ENCODE measurements around the gene GOLGA7B.

The GOLGA7B gene

DNA sequence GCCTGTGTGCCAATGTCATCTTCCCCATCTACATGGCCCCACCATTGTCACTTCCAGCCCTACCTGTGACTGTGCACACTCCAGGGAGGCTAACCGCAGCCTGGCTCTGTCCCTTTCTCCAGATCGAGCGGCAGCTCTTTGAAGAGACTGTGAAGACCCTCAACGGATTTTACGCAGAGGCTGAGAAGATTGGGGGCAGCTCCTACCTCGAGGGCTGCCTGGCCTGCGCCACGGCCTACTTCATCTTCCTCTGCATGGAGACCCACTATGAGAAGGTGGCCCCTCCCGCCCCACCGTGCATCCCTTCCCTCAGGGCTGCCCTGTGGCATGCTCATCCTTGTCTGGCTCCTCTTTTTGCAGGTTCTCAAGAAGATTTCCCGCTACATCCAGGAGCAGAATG is 14.2 kb downstream of the GOLGA7B start:
- DNase-seq (ENCODE audit: low read depth in 1 of 2, low spot score in 1 of 2), result no peak
- no peak for TF ChIP-seq JUND (IDR thresholded peaks at IDR 0.05; ENCODE audit: low read depth)
- in situ Hi-C loops (cut with HindIII; ENCODE audit: low pct_unique_long_range_greater_than_20kb, low sequenced_read_pairs), result no loop called here

DNA sequence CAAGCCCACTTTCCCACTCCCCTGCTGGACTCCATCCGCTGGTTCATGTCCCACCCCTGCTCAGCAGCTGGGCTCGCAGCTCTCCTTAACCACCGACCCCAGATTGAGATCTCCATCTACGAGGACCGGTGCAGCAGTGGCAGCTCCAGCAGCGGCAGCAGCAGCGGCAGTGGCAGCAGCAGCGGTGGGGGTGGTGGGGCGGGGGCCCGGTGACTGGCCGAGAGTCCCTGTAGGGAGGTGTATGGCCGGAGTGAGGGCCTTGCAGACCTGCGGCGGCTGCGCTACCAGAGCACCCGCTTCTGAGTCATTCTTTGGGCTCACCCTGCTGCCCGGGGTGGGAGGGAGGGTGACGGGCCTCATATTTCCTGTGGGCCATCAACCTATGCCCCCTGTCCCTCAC is 15.8 kb downstream of the GOLGA7B start:
- no peak for DNase-seq (ENCODE audit: low read depth in 1 of 2, low spot score in 1 of 2)
- in situ Hi-C loops (cut with HindIII; ENCODE audit: low pct_unique_long_range_greater_than_20kb, low sequenced_read_pairs), result no loop called here
- TF ChIP-seq JUND (IDR thresholded peaks at IDR 0.05; ENCODE audit: low read depth), result no peak

DNA sequence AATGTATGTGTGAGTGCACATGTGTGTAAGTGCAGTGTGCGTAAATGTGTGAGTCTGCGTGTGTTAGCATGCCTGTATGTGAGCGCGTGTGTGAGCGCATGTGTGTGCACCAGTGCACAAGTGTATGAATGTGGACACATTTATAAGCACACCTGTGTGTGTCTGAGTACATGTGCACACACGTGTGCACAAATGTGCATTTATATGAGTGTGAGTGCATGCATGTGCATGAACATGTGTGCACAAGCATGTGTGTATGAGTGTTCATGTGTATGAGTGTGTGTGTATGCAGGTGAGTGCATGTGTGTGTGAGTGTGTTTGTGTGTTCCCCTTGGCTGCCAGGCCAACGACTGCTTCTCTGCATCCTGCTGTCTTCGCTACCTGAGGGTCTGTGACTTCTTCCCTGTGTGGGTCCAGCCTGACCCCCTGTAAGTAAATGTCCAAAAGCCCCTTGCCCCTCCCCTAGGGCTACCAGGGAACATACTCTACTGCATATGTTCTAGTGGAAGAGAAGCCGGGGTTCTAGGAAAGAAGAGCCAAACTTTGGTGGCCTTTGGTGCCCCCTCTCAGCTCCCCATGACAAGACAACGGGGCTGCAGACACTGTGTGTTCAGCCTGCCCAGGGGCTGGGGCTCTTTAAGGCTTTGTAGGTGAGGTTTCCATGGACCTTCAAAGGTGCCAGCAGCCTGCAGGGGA is 17.0 kb downstream of the GOLGA7B start:
- TF ChIP-seq JUND (IDR thresholded peaks at IDR 0.05; ENCODE audit: low read depth), result no peak
- in situ Hi-C loops (cut with HindIII; ENCODE audit: low pct_unique_long_range_greater_than_20kb, low sequenced_read_pairs), result no loop called here
- no peak for DNase-seq (ENCODE audit: low read depth in 1 of 2, low spot score in 1 of 2)

DNA sequence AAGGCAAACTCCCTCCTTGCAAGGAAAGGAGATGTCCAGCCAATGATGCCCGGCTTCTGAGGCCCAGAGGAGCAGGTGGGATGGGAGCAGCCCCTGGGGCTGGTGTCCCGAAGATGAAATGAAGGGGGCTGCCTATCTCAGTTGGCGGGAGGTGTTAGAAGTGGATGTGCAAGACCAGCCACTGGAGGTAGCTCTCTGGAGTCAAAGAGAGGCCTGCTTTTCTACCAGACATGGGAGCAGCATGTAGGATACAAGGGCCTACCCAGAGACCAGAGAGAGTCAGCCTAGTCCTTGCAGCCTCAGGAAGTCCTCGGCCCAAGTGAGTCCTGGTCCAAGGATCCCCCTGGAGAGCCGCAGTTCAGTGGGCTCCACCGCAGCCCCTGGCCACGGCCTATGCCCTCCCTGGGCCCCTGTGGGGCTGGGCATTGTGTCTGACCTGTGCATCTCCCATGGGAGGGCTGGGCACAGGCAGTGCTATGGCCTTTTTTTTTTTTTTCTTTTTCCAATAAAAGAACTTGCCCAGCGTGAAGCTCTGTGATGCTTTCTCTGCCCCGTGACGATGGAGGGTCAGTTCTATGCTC is 17.7 kb downstream of the GOLGA7B start:
- in situ Hi-C loops (cut with HindIII; ENCODE audit: low pct_unique_long_range_greater_than_20kb, low sequenced_read_pairs), result no loop called here
- no peak for TF ChIP-seq JUND (IDR thresholded peaks at IDR 0.05; ENCODE audit: low read depth)
- DNase-seq (ENCODE audit: low read depth in 1 of 2, low spot score in 1 of 2), result no peak

DNA sequence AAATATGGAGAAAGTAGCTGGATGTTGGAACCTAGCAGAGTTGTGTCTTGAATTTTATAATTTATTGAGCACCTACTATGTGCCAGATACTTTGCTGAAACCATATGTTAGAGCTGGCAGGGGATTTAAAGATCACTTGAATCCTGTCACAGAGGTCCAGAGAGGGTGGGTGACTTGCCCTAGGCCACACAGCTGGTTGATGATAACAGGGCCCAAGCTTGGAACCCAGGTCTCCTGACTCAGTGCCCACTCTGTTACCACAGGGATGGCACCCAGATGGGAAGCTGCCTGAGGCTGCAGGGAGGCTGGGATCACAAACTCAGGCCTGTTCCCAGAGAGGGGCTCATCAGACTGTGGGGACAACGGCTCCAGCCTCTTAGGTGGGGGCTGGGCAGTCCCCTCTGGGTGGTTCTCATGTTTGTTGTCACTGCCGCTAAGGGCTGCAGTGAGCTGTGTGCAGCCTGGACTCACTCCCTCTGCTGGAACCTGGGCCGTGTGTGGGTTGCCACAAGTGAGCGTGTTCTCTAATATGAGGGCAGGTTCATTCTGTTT is 18.6 kb downstream of the GOLGA7B start:
- TF ChIP-seq JUND (IDR thresholded peaks at IDR 0.05; ENCODE audit: low read depth), result no peak
- DNase-seq (ENCODE audit: low read depth in 1 of 2, low spot score in 1 of 2), result peak in 1 of 2 experiments; percentile 40
- in situ Hi-C loops (cut with HindIII; ENCODE audit: low pct_unique_long_range_greater_than_20kb, low sequenced_read_pairs), result no loop called here

DNA sequence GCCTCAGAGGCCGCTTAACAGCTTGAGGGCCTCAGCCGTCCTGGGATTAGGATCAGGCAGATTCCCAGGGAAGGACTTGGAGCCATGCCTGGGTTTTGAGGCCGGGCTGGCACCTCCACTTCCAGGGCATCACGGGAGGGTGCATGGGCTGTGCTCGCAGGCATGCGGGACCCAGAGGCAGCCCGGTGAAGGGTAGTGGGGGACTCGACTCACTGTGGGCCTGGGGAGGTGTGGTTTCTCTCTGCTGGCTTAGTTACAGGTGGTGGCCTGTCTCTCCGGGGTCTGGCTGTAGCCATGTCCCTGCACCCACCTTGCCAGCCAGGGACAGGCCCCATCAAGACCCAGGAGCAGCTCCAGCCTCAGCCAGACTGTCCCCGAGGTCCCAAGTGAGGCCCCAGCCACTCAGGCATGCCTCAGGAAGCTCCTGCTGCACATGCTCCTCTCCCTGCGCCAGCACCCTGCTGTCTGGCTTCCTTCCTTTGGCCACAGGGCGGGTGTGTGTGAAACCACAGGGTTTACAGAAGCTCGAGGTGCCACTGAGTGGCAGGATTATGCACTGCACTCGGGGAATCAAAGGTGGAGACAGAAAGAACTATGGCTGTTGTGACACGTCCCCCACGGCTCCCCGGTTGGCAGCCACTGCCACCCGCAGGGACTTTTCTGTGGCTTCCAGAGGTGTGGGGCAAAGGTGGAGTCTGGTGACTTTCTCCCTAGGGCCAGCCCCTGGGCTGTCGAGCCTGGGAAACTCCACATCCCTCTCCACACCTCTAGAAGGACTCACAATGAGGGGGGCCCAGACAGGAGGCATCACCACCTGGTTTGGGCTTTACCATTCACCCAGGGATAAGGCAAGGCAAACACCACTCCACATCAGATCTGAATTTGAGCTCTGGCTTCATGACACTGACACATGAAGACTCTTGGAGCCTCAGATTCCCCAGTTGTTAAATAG is 19.7 kb downstream of the GOLGA7B start:
- peak; percentile 96 to 98 for DNase-seq (ENCODE audit: low read depth in 1 of 2, low spot score in 1 of 2)
- in situ Hi-C loops (cut with HindIII; ENCODE audit: low pct_unique_long_range_greater_than_20kb, low sequenced_read_pairs), result no loop called here
- no peak for TF ChIP-seq JUND (IDR thresholded peaks at IDR 0.05; ENCODE audit: low read depth)

DNA sequence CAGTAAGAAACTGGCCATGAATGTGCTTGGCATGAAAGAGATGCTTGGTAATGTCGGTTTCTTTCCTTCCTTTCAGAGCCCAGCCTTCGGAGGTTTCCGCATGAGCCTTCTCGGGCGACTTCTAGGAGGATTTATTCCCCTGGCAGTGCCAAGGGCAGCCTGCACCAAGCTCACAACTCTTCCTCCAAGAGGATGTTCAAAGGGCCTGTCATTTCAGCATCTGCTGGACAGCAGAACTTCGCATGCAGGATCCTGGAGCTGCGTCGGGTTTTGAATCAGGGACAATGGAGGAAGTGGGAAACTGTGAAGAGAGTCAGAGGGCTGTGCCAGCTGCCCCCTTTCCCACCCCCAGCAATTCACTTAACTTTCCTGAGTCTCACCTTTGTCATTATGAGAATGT is 21.3 kb downstream of the GOLGA7B start:
- in situ Hi-C loops (cut with HindIII; ENCODE audit: low pct_unique_long_range_greater_than_20kb, low sequenced_read_pairs), result no loop called here
- DNase-seq (ENCODE audit: low read depth in 1 of 2, low spot score in 1 of 2), result no peak
- TF ChIP-seq JUND (IDR thresholded peaks at IDR 0.05; ENCODE audit: low read depth), result no peak

DNA sequence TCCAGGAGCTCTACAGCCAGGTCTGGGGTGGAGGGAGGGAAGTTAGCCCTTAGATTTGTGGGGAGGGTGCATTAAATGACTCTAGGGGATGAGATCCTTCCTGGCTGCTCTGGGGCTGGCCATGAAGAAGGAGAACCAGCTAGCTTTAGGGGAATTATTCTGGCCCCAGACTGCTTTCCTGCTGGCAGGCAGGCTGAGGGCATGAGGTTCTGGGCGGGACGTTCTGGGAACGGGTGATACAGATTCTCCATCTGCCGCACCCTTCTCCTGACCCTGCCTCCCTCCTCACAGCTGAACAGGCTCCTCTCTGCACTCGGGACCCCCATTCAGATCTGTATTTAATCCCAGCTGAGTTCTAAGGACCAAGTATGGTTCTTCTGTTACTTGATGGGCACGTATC is 23.9 kb downstream of the GOLGA7B start:
- in situ Hi-C loops (cut with HindIII; ENCODE audit: low pct_unique_long_range_greater_than_20kb, low sequenced_read_pairs), result no loop called here
- DNase-seq (ENCODE audit: low read depth in 1 of 2, low spot score in 1 of 2), result no peak
- TF ChIP-seq JUND (IDR thresholded peaks at IDR 0.05; ENCODE audit: low read depth), result no peak

DNA sequence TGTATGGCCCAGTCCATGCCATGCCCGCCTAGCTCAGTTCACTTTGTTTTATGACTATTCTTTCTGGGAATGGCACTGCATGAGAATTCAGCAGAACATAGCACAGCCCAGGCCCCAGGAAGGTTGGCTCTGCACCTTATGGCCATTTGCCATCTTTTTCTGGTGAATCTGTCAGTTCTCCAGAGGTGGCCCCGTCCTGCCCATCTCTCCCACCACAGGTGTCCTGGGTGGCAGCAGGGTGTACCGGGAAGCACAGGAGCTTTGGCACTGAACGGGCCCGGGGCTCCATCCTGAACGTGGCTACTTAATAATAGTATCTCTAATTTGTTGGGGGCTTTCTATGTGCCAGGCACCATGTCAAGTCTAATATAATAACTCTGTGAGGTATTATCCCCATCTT is 24.7 kb downstream of the GOLGA7B start:
- no peak for DNase-seq (ENCODE audit: low read depth in 1 of 2, low spot score in 1 of 2)
- TF ChIP-seq JUND (IDR thresholded peaks at IDR 0.05; ENCODE audit: low read depth), result no peak
- in situ Hi-C loops (cut with HindIII; ENCODE audit: low pct_unique_long_range_greater_than_20kb, low sequenced_read_pairs), result no loop called here

DNA sequence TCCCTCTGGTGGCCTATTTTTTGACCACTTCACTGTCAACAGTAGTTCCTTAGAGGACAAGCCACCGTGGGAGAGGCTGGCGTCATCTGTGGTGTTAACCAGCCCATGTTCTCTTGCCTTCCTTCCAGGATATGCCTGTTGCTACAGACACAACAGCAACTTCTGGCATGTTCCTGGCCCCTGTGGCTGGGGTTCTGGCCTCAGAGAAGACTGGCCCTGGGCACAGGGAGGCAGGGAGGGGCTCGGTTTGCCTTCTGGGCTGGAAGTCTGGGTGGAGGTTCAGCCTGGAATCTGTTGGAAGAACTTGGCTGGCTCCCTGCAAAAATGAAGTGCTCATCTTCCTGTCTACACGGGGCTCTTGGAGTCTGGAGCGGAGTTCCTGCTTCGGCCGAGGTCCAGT is 25.7 kb downstream of the GOLGA7B start:
- in situ Hi-C loops (cut with HindIII; ENCODE audit: low pct_unique_long_range_greater_than_20kb, low sequenced_read_pairs), result no loop called here
- no peak for DNase-seq (ENCODE audit: low read depth in 1 of 2, low spot score in 1 of 2)
- TF ChIP-seq JUND (IDR thresholded peaks at IDR 0.05; ENCODE audit: low read depth), result no peak

DNA sequence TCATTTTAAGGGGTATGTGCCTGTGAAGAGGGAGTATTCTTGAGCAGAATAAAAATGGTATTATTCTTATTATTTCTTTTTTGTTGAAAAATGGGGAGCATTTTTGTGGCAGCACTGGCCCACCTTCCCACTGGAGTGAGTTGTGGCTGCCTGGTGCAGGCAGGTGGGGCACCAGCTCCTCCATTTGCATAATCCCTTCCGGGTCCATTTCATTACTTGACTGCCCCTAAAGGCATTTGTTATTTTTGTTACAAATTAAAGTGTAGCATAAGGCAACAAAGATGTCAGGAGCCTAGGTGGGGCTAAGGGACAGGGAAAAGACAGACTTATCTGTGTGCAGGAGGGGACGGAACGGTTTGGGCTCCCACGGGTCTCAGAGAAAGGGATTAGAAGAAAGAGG is 26.8 kb downstream of the GOLGA7B start:
- in situ Hi-C loops (cut with HindIII; ENCODE audit: low pct_unique_long_range_greater_than_20kb, low sequenced_read_pairs), result no loop called here
- TF ChIP-seq JUND (IDR thresholded peaks at IDR 0.05; ENCODE audit: low read depth), result no peak
- no peak for DNase-seq (ENCODE audit: low read depth in 1 of 2, low spot score in 1 of 2)

DNA sequence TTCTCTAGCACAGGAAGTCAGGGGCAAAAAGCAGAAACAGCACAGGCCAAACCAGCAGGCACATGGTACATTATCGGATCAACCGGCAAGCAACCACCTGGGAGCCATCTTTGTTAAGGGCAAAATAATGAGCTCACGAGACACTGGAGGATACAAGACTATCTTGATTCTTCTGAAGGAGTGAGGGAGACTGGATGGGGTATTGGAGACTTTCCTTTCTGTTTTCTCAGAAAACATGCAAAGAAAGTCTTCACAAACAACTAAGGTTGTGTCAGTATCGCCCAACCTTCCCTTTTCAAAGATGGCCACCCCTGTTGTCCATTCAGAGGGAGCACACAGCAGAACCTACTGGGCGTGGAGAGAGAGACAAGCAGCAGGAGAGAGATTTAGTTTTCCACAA is 29.6 kb downstream of the GOLGA7B start:
- no peak for DNase-seq (ENCODE audit: low read depth in 1 of 2, low spot score in 1 of 2)
- in situ Hi-C loops (cut with HindIII; ENCODE audit: low pct_unique_long_range_greater_than_20kb, low sequenced_read_pairs), result no loop called here
- TF ChIP-seq JUND (IDR thresholded peaks at IDR 0.05; ENCODE audit: low read depth), result no peak

DNA sequence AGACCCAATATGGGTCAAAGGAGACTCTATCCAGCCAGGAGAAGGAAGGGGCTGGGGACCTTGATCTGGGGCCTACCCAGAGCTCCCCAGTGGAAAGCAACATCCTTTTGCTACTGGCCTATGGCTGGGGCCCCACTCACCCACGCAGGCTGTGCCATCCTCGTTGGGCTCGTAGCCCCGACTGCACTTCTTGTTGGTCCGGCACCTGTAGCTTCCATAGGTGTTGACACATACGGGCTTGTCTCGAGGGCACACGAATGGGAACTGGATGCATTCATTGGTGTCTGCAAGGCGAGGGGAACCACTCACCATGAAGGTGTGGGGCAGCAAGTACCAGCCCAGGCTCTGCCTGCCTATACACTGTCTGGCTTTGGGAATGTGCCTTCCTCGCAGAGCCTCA is 30.5 kb downstream of the GOLGA7B start:
- TF ChIP-seq JUND (IDR thresholded peaks at IDR 0.05; ENCODE audit: low read depth), result no peak
- DNase-seq (ENCODE audit: low read depth in 1 of 2, low spot score in 1 of 2), result no peak
- in situ Hi-C loops (cut with HindIII; ENCODE audit: low pct_unique_long_range_greater_than_20kb, low sequenced_read_pairs), result no loop called here

Measured in T47D (cell line).